Transverse colon (tissue), 3 donors: ENCODE data around the gene KIF1C.

Source experiments
- EP300 ChIP-seq: sonication (generic); formaldehyde crosslinking; IDR thresholded peaks from one replicate; pipeline ENCODE4 v1.6.1; 2017; ENCODE audit warnings: antibody characterized with exemption, low read depth
- TF ChIP-seq, protein P1 (sequence below), 5 experiments: fragments of 200-600 bp in 3 of 5; fragments of 450-650 bp in 2 of 5; sonication (generic) in 3 of 5; IDR thresholded peaks; 1 replicate in 2 of 5; 2 replicates in 3 of 5; pipeline ENCODE4 v1.5.1; 2016 to 2017; ENCODE audit warnings: antibody characterized with exemption in 5 of 5, inconsistent platforms in 3 of 5, mild to moderate bottlenecking in 2 of 5, moderate library complexity in 1 of 5

GRCh38 chr17:4980644-4981216, 17.0 kb upstream of the KIF1C start:
- TF ChIP-seq EP300 = no peak
- TF ChIP-seq, protein P1, sequence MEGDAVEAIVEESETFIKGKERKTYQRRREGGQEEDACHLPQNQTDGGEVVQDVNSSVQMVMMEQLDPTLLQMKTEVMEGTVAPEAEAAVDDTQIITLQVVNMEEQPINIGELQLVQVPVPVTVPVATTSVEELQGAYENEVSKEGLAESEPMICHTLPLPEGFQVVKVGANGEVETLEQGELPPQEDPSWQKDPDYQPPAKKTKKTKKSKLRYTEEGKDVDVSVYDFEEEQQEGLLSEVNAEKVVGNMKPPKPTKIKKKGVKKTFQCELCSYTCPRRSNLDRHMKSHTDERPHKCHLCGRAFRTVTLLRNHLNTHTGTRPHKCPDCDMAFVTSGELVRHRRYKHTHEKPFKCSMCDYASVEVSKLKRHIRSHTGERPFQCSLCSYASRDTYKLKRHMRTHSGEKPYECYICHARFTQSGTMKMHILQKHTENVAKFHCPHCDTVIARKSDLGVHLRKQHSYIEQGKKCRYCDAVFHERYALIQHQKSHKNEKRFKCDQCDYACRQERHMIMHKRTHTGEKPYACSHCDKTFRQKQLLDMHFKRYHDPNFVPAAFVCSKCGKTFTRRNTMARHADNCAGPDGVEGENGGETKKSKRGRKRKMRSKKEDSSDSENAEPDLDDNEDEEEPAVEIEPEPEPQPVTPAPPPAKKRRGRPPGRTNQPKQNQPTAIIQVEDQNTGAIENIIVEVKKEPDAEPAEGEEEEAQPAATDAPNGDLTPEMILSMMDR (IDR thresholded peaks at IDR 0.05) = peak; percentile 83 to 90 (median 84)
